Natural killer cell (primary cell): ENCODE results near the gene BICC1. TPM values are rescaled to one million over a fixed set of nuclear protein-coding genes. Genes with fewer than 3 reads are reported as not detected.

ENCODE experiments used
- ATAC-seq, 3 donors: fragments of 150-1000 bp in 2 of 3; fragments of 200-7000 bp in 1 of 3; cut with Tn5 transposase; 1 replicate in 1 of 3; 2 replicates in 2 of 3; pipeline ENCODE4 v1.10.0; 2021; ENCODE audit warnings: mild to moderate bottlenecking in 2 of 3, moderate library complexity in 2 of 3
- DNase-seq, 2 donors: peaks; one replicate each; pipeline versions ENCODE4 v3.0.0 to v3.0.0-alpha.2; 2013 to 2021; ENCODE audit warnings: mixed read lengths in 1 of 2
- H3K27ac ChIP-seq: one replicate; pipeline ENCODE4 v1.5.1; 2013; ENCODE audit warnings: mild to moderate bottlenecking, low read length
- H3K27me3 ChIP-seq: one replicate; pipeline ENCODE4 v1.6.1; 2013; ENCODE audit warnings: low read length; ENCODE audit not compliant: control insufficient read depth, insufficient read depth
- H3K36me3 ChIP-seq: one replicate; pipeline ENCODE4 v1.6.1; 2013; ENCODE audit warnings: low read length; ENCODE audit not compliant: control insufficient read depth, insufficient read depth
- H3K4me1 ChIP-seq: one replicate; pipeline ENCODE4 v1.6.1; 2013; ENCODE audit warnings: low read length; ENCODE audit not compliant: control insufficient read depth, insufficient read depth
- H3K4me3 ChIP-seq: one replicate; pipeline ENCODE4 v1.5.1; 2013; ENCODE audit warnings: low read length
- H3K9me3 ChIP-seq: one replicate; pipeline ENCODE4 v1.6.1; 2013; ENCODE audit warnings: low read length; ENCODE audit not compliant: control insufficient read depth, insufficient read depth
- H3K27ac Mint-ChIP-seq, 2 donors: one replicate each; pipeline ENCODE4 v1.8.0; 2022; ENCODE audit warnings: mild to moderate bottlenecking in 2 of 2, mixed read lengths in 2 of 2, moderate library complexity in 1 of 2
- H3K27me3 Mint-ChIP-seq, 2 donors: one replicate each; pipeline ENCODE4 v1.8.0; 2022; ENCODE audit warnings: low read depth in 2 of 2, mixed read lengths in 2 of 2
- H3K36me3 Mint-ChIP-seq: one replicate; pipeline ENCODE4 v1.8.0; 2022; ENCODE audit warnings: mixed read lengths
- H3K4me1 Mint-ChIP-seq, 2 donors: one replicate each; pipeline ENCODE4 v1.8.0; 2022; ENCODE audit warnings: mixed read lengths in 2 of 2
- H3K4me3 Mint-ChIP-seq: one replicate; pipeline ENCODE4 v1.8.0; 2022; ENCODE audit warnings: mild to moderate bottlenecking, moderate library complexity, mixed read lengths
- H3K9me3 Mint-ChIP-seq, 2 donors: one replicate each; pipeline ENCODE4 v1.8.0; 2022; ENCODE audit warnings: mixed read lengths in 2 of 2
- WGBS: methylation state at CpG from one replicate; pipeline ENCODE4 v1.1.7; 2013; ENCODE audit warnings: missing lambda C conversion rate; ENCODE audit not compliant: insufficient coverage; 5-methylcytosine and 5-hydroxymethylcytosine counted together
- intact Hi-C: fragments of 100-400 bp; cut with micrococcal nuclease; formaldehyde crosslinking; loops from one replicate; pipeline ENCODE4 v1.14.2; 2022
- total RNA-seq, 4 donors: library from RNA; stranded (reverse); fragments of 120-200 nt in 1 of 4; gene quantifications; one replicate each; pipeline versions ENCODE4 v1.2.3 to v1.2.4, GENCODE V29; 2013 to 2022
- TF ChIP-seq, protein P1 (sequence below): fragments of 200-600 bp; IDR thresholded peaks from one replicate; pipeline ENCODE4 v1.8.0; 2022; ENCODE audit warnings: antibody characterized with exemption

BICC1 gene
- total RNA-seq, 3 donors from 2014 or later (not counting 1 experiment from before 2014, with no cell fraction given), result 0.14 TPM; not detected in 2

DNA sequence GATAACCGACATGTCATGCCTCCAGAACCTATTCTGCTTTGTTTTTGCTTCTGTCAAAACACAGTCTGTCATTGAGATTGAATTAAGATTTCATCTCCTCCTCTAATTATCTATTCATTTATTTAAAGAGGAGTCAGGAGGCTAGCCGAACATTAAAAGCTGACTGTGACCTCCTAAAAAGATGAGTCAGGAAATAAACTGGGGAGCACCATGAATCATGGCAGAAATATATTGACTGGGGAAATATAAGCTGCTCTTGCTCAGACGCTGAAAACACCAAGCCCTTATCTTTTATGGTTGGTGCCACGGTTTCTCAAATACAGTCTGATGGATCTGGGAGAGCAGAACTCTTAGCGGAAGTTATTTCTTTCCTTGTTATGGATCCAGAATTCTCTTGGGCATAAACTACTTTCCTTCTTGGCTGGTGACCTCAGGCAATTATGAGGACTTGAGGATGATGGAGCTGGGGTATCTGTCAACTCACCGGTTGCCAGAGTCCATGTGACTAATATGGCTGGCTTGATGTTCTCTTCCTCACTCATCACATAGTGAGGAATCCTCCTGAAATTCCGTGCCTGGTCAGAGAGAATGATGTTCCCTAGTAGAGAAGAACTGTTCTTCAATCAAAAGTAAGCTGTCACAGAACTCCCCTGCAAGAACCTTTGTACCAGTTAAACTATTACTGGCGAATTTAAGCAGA, 356.2 kb downstream of the BICC1 start:
- 92% methylated on average over 7 of the region's 8 CpGs for WGBS
- Mint-ChIP-seq H3K27me3 (no peaks in the 10 kb centered on the region), H3K4me1 (no peaks in the 10 kb centered on the region), H3K36me3 (no peaks in the 10 kb centered on the region), H3K9me3 (peaks cover 0 to 8% of the 10 kb centered on the region in 2 donors), H3K27ac (no peak overlapping the region), H3K4me3 (no peak overlapping the region)
- Histone ChIP-seq H3K9me3 (no peaks in the 10 kb centered on the region), H3K27me3 (no peaks in the 10 kb centered on the region), H3K36me3 (no peaks in the 10 kb centered on the region), H3K4me1 (no peaks in the 10 kb centered on the region), H3K4me3 (no peak overlapping the region), H3K27ac (no peak overlapping the region)
- intact Hi-C loops, result no loop called here
- no peak for DNase-seq
- TF ChIP-seq, protein P1, sequence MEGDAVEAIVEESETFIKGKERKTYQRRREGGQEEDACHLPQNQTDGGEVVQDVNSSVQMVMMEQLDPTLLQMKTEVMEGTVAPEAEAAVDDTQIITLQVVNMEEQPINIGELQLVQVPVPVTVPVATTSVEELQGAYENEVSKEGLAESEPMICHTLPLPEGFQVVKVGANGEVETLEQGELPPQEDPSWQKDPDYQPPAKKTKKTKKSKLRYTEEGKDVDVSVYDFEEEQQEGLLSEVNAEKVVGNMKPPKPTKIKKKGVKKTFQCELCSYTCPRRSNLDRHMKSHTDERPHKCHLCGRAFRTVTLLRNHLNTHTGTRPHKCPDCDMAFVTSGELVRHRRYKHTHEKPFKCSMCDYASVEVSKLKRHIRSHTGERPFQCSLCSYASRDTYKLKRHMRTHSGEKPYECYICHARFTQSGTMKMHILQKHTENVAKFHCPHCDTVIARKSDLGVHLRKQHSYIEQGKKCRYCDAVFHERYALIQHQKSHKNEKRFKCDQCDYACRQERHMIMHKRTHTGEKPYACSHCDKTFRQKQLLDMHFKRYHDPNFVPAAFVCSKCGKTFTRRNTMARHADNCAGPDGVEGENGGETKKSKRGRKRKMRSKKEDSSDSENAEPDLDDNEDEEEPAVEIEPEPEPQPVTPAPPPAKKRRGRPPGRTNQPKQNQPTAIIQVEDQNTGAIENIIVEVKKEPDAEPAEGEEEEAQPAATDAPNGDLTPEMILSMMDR, result no peak
- ATAC-seq, result no peak

DNA sequence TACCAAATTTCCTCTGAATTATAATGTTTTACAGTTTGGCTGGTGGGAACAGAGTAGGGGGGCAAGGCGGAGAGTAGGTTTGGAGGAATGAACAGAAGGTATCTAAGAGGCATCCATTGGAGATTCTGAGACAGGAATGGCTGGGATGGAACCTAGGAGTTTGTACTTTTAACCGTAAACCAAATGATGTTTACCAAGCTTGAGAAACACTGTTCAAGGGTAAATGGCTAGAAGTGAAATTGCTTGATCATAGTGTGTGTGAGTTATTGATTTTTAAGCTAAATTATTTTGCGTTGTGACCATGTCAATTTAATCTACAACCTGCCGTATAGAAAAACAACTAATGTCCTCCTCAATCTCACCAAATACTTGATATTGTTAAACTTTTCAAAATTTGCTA, 357.4 kb downstream of the BICC1 start:
- no peak overlapping the region for H3K4me3 ChIP-seq
- H3K36me3 Mint-ChIP-seq, result no peaks in the 10 kb centered on the region
- H3K27ac Mint-ChIP-seq, result no peak overlapping the region
- H3K4me1 ChIP-seq, result no peaks in the 10 kb centered on the region
- H3K27me3 ChIP-seq, result no peaks in the 10 kb centered on the region
- WGBS, result 89% methylated on average over 2 of the region's 4 CpGs
- no peaks in the 10 kb centered on the region for H3K4me1 Mint-ChIP-seq
- H3K4me3 Mint-ChIP-seq, result no peak overlapping the region
- peaks cover 0 to 8% of the 10 kb centered on the region in 2 donors for H3K9me3 Mint-ChIP-seq
- H3K36me3 ChIP-seq, result no peaks in the 10 kb centered on the region
- intact Hi-C loops, result no loop called here
- ATAC-seq, result no peak
- H3K9me3 ChIP-seq, result no peaks in the 10 kb centered on the region
- TF ChIP-seq, protein P1, result no peak
- no peaks in the 10 kb centered on the region for H3K27me3 Mint-ChIP-seq
- DNase-seq, result no peak
- no peak overlapping the region for H3K27ac ChIP-seq

DNA sequence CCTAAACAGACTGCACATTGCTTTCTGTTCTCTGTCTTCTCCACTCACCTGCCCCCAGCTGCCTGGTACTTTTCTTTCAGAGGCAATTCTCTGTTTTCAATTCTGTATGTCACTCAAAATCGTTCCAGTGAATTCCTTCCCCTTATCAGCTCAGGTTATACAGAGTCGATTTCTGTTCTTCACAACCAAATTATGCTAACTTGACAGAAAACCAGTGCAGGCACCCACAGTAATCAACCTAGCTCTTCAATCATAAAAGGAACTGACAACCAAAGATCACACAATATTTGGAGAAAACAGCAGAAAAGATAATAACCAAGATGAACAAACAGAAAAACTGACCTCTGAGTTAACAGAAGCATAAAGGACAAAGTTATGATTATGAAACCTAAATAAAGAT, 360.5 kb downstream of the BICC1 start:
- Mint-ChIP-seq H3K27ac (no peak overlapping the region), H3K4me1 (no peaks in the 10 kb centered on the region), H3K9me3 (peaks cover 0 to 5% of the 10 kb centered on the region in 2 donors), H3K36me3 (no peaks in the 10 kb centered on the region), H3K4me3 (no peak overlapping the region), H3K27me3 (no peaks in the 10 kb centered on the region)
- H3K9me3 ChIP-seq, result no peaks in the 10 kb centered on the region
- intact Hi-C loops, result no loop called here
- ATAC-seq (no peak), DNase-seq (no peak)
- no peaks in the 10 kb centered on the region for H3K27me3 ChIP-seq
- TF ChIP-seq, protein P1, result no peak
- no peaks in the 10 kb centered on the region for H3K36me3 ChIP-seq
- H3K27ac ChIP-seq, result no peak overlapping the region
- H3K4me1 ChIP-seq, result no peaks in the 10 kb centered on the region
- WGBS, result 67% methylated on average over 2 of the region's 2 CpGs
- H3K4me3 ChIP-seq, result no peak overlapping the region

Other genes starting within 250 kb of the BICC1 start
- 1 to 10 TPM; 4.4 to 5.7 (median 4.6) TPM for gene IPMK, start 245.0 kb upstream of the BICC1 start, total RNA-seq
- gene CISD1, start 243.7 kb upstream of the BICC1 start, total RNA-seq, result 10 to 100 TPM in 1 of 3 donors, 1 to 10 TPM in 2; 4.2 to 10.4 (median 5.3) TPM
- gene UBE2D1, start 177.9 kb upstream of the BICC1 start, total RNA-seq, result 10 to 100 TPM; 14.0 to 14.5 (median 14.4) TPM
- 10 to 100 TPM; 29.1 to 34.3 (median 33.8) TPM for gene TFAM, start 127.5 kb upstream of the BICC1 start, total RNA-seq